ENCODE results near the gene FASN.

- no peak for TF ChIP-seq CTCF (IDR thresholded peaks at IDR 0.05)
- TF ChIP-seq POLR2A (IDR thresholded peaks at IDR 0.05) = no peak
These were observed 50.0 kb downstream of the FASN start for GRCh38 chr17:82047914-82048570.

All from right lobe of liver (tissue), 4 donors.